ENCODE data around the gene GPC6. TPM values are rescaled to one million over a fixed set of nuclear protein-coding genes. Genes with fewer than 3 reads are reported as not detected.

GPC6 gene
- total RNA-seq, 4 donors from 2014 or later, result 6.7 to 67.2 (median 11.1) TPM

- DNase-seq, result no peak
- H3K4me1 ChIP-seq, result no peaks in the 10 kb centered on the region
- no peaks in the 10 kb centered on the region for H3K36me3 ChIP-seq
- TF ChIP-seq CTCF (IDR thresholded peaks at IDR 0.05), result no peak
- TF ChIP-seq POLR2A (IDR thresholded peaks at IDR 0.05), result no peak
- H3K9me3 ChIP-seq, result no peaks in the 10 kb centered on the region
- intact Hi-C loops (cut with DNase I; ENCODE audit: low total_unique reads), result no loop called here
- H3K27me3 ChIP-seq, result no peaks in the 10 kb centered on the region
- no peak overlapping the region for H3K4me3 ChIP-seq
- H3K27ac ChIP-seq, result no peak overlapping the region
Measured at GRCh38 chr13:93963266-93964145, 736.9 kb downstream of the GPC6 start.

GRCh38 chr13:93964146-93964512, 737.5 kb downstream of the GPC6 start:
- Histone ChIP-seq H3K27ac (no peak overlapping the region), H3K9me3 (no peaks in the 10 kb centered on the region), H3K4me3 (no peak overlapping the region), H3K4me1 (no peaks in the 10 kb centered on the region), H3K36me3 (no peaks in the 10 kb centered on the region), H3K27me3 (no peaks in the 10 kb centered on the region)
- DNase-seq, result no peak
- TF ChIP-seq CTCF (IDR thresholded peaks at IDR 0.05), result no peak
- TF ChIP-seq POLR2A (IDR thresholded peaks at IDR 0.05), result no peak
- intact Hi-C loops (cut with DNase I; ENCODE audit: low total_unique reads), result no loop called here

- Histone ChIP-seq H3K36me3 (no peaks in the 10 kb centered on the region), H3K27me3 (no peaks in the 10 kb centered on the region), H3K9me3 (no peaks in the 10 kb centered on the region), H3K27ac (no peak overlapping the region), H3K4me1 (no peaks in the 10 kb centered on the region), H3K4me3 (no peak overlapping the region)
- intact Hi-C loops (cut with DNase I; ENCODE audit: low total_unique reads), result no loop called here
- no peak for DNase-seq
- TF ChIP-seq CTCF (IDR thresholded peaks at IDR 0.05) (no peak), POLR2A (IDR thresholded peaks at IDR 0.05) (no peak)
Measured at GRCh38 chr13:93965587-93965986, 739.0 kb downstream of the GPC6 start.

- no peak overlapping the region for H3K27ac ChIP-seq
- DNase-seq, result no peak
- H3K4me3 ChIP-seq, result no peak overlapping the region
- intact Hi-C loops (cut with DNase I; ENCODE audit: low total_unique reads), result no loop called here
- no peaks in the 10 kb centered on the region for H3K4me1 ChIP-seq
- H3K27me3 ChIP-seq, result no peaks in the 10 kb centered on the region
- H3K36me3 ChIP-seq, result no peaks in the 10 kb centered on the region
- no peaks in the 10 kb centered on the region for H3K9me3 ChIP-seq
- no peak for TF ChIP-seq POLR2A (IDR thresholded peaks at IDR 0.05)
- no peak for TF ChIP-seq CTCF (IDR thresholded peaks at IDR 0.05)
Measured at GRCh38 chr13:93966267-93966936, 739.8 kb downstream of the GPC6 start.

GRCh38 chr13:93967286-93967685, 740.7 kb downstream of the GPC6 start:
- intact Hi-C loops (cut with DNase I; ENCODE audit: low total_unique reads), result no loop called here
- Histone ChIP-seq H3K27ac (no peak overlapping the region), H3K9me3 (no peaks in the 10 kb centered on the region), H3K4me3 (no peak overlapping the region), H3K4me1 (no peaks in the 10 kb centered on the region), H3K27me3 (no peaks in the 10 kb centered on the region), H3K36me3 (no peaks in the 10 kb centered on the region)
- no peak for DNase-seq
- no peak for TF ChIP-seq POLR2A (IDR thresholded peaks at IDR 0.05)
- TF ChIP-seq CTCF (IDR thresholded peaks at IDR 0.05), result no peak

Measured in uterus (tissue), 4 donors.